Measurements from ENCODE around the gene SRRM4.

GRCh38 chr12:119115296-119115905, 134.1 kb downstream of the SRRM4 start:
- TF ChIP-seq CTCF (IDR thresholded peaks at IDR 0.05) (peak; percentile 75 to 88 (median 82)), POLR2A (IDR thresholded peaks at IDR 0.05) (no peak)

All from thyroid gland (tissue), 4 donors.